ENCODE data around the gene FHOD3.

Gene FHOD3

GRCh38 chr18:36608107-36608506 lies 310.6 kb downstream of the FHOD3 start:
- no peak for DNase-seq

- no peak for DNase-seq
Measured at GRCh38 chr18:36610258-36610657, 312.7 kb downstream of the FHOD3 start.

- DNase-seq: no peak
Measured at GRCh38 chr18:36610661-36611060, 313.1 kb downstream of the FHOD3 start.

GRCh38 chr18:36613069-36613468 lies 315.6 kb downstream of the FHOD3 start:
- no peak for DNase-seq

GRCh38 chr18:36613810-36614209 lies 316.3 kb downstream of the FHOD3 start:
- no peak for DNase-seq

- no peak for DNase-seq
Measured at GRCh38 chr18:36620788-36621187, 323.3 kb downstream of the FHOD3 start.

GRCh38 chr18:36622610-36623009 lies 325.1 kb downstream of the FHOD3 start:
- DNase-seq: no peak

GRCh38 chr18:36623091-36623490 lies 325.6 kb downstream of the FHOD3 start:
- DNase-seq: no peak

GRCh38 chr18:36623681-36624190 lies 326.2 kb downstream of the FHOD3 start:
- DNase-seq: no peak

GRCh38 chr18:36624451-36625167 lies 327.1 kb downstream of the FHOD3 start:
- no peak for DNase-seq

- DNase-seq: no peak
Measured at GRCh38 chr18:36625386-36625785, 327.9 kb downstream of the FHOD3 start.

GRCh38 chr18:36627637-36628036 lies 330.1 kb downstream of the FHOD3 start:
- no peak for DNase-seq

- DNase-seq: no peak
Measured at GRCh38 chr18:36628435-36629137, 331.1 kb downstream of the FHOD3 start.

GRCh38 chr18:36629138-36629530 lies 331.6 kb downstream of the FHOD3 start:
- DNase-seq: no peak

- no peak for DNase-seq
Measured at GRCh38 chr18:36629836-36630235, 332.3 kb downstream of the FHOD3 start.

GRCh38 chr18:36630917-36631316 lies 333.4 kb downstream of the FHOD3 start:
- DNase-seq: no peak

GRCh38 chr18:36633961-36634412 lies 336.5 kb downstream of the FHOD3 start:
- DNase-seq: no peak

- no peak for DNase-seq
Measured at GRCh38 chr18:36634573-36635216, 337.2 kb downstream of the FHOD3 start.

- no peak for DNase-seq
Measured at GRCh38 chr18:36635414-36636096, 338.0 kb downstream of the FHOD3 start.

GRCh38 chr18:36636237-36636817 lies 338.8 kb downstream of the FHOD3 start:
- no peak for DNase-seq

GRCh38 chr18:36638224-36638623 lies 340.7 kb downstream of the FHOD3 start:
- no peak for DNase-seq
